Esophagus muscularis mucosa (tissue), 3 donors: ENCODE measurements around the gene CPED1.

Experiments
- EP300 ChIP-seq: sonication (generic); formaldehyde crosslinking; IDR thresholded peaks from one replicate; pipeline ENCODE4 v1.6.1; 2017; ENCODE audit warnings: antibody characterized with exemption
- TF ChIP-seq, protein P1 (sequence below), 3 experiments: fragments of 200-600 bp in 2 of 3; fragments of 450-650 bp in 1 of 3; sonication (generic) in 2 of 3; IDR thresholded peaks; one replicate each; pipeline ENCODE4 v1.5.1; 2017 to 2019; ENCODE audit warnings: antibody characterized with exemption in 3 of 3, mild to moderate bottlenecking in 2 of 3, moderate library complexity in 1 of 3

GRCh38 chr7:121038717-121039509, 50.4 kb downstream of the CPED1 start:
- no peak for TF ChIP-seq EP300
- TF ChIP-seq, protein P1, sequence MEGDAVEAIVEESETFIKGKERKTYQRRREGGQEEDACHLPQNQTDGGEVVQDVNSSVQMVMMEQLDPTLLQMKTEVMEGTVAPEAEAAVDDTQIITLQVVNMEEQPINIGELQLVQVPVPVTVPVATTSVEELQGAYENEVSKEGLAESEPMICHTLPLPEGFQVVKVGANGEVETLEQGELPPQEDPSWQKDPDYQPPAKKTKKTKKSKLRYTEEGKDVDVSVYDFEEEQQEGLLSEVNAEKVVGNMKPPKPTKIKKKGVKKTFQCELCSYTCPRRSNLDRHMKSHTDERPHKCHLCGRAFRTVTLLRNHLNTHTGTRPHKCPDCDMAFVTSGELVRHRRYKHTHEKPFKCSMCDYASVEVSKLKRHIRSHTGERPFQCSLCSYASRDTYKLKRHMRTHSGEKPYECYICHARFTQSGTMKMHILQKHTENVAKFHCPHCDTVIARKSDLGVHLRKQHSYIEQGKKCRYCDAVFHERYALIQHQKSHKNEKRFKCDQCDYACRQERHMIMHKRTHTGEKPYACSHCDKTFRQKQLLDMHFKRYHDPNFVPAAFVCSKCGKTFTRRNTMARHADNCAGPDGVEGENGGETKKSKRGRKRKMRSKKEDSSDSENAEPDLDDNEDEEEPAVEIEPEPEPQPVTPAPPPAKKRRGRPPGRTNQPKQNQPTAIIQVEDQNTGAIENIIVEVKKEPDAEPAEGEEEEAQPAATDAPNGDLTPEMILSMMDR (IDR thresholded peaks at IDR 0.05): no peak
